CD4-positive, alpha-beta T cell treated with Interleukin-15 for 1 hour (primary cell): ENCODE data around the gene FHIP1B.

ENCODE experiments used
- DNase-seq: peaks from one replicate; pipeline ENCODE4 v3.0.0-alpha.2; 2020

Gene FHIP1B

DNA sequence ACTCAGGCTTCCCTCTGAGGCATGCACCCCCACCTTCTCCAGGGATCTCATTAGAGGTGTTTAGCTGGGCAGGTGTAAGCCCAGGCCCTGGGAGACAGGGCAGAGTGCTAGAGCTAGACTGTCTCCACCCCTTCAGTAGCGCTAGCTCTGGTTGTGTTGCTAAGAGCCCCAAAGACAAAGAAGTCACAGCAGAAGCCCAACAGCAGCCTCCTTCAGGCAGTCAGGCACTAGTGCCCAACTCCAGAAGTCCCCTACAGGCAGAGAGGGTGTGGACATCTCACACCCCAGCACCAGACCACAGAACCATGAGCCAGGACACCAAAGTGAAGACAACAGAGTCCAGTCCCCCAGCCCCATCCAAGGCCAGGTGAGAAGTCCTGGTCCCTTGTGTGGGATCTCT, 4.5 kb upstream of the FHIP1B start, which contains the start of gene CNGA4:
TSS of gene CNGA4 (plus strand) at position 188 of the 400 bp plus-strand sequence. CDS start at position 306, 118 bp downstream.
- DNase-seq: no peak

DNA sequence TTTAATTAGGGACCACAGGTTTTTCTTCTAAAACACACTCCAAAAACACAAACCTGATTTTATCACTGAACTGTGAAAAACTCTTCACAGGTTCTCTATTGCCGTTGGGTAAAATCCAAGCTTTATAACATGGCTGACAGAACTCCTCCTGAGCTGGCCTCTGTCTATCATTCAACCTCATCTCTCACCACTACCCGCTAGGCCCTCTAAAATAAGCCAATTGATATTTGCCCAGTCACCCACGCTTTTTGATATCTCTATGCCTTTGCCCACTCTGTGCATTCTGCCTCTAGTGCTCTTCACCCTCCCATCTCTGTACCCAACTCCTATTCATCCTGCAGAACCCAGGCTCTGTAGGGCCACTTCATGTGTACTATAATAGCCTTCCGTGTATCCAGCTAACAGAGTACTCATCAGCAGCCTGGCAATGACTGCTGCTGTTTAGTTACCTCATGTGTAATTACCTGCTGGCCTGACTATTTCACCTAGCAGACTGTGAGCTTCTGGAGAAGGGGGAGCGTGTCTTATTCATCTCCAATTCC, 3.4 kb upstream of the FHIP1B start:
- no peak for DNase-seq

DNA sequence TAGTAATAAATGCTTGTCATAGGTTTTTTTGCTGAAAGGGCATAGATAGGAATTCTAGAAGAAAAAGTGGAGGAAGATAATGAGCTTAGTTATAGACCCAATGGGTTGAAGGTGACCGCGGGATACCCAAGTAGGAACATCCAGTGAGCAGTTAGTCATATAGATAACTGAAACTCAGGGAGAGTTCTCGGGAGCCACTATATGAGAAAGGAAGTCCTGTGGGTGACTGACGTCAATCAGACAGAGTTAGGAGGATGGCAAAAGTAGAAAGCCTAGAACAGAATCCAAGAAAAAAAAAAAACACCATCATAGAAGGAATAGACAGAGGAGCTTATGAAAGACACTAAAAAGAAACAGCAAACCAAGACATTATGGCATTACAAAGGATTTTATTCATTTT, 2.8 kb upstream of the FHIP1B start:
- DNase-seq: no peak

DNA sequence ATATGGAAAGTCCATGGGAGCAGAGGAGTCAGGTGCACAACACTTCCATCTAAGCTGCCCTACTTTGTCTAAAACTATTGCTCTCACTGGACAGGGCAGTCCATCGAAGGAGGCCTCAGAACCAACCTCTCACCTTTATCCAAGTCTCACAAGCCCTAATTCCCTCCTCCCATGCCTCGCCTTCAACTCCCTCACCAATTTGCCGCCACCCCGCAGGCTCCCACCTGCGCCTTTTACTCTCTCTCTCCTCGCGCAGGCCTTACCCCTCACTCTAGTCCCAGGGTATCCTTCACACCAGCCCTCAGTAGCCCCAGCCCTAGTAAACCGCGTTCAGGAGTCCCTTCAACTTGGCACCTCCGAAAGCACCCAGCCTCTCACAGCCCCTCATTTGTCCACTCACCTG, 451 bp downstream of the FHIP1B start:
- no peak for DNase-seq

DNA sequence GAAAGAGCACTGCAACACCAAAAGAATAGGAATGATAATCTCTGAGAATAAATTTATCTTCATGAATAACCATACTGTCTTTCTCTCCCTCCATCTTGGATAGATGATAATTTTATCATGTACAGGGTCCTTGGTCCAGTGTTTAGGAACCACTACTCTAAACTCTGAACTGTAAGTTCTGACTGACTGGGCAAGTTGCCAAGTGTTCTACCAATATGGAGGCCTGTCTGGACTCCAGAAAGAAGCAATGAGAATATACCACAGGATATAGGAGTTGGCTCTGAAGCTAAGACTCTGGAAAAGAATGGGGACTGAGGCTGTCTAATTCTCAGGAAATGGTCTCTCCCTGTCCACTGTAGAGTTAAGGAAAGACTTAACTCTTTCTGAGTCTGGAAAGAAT, 1.5 kb downstream of the FHIP1B start:
- DNase-seq: no peak

- DNase-seq: no peak
These were observed 4.5 kb downstream of the FHIP1B start for GRCh38 chr11:6229911-6230310.

GRCh38 chr11:6228520-6228919, 5.9 kb downstream of the FHIP1B start:
- no peak for DNase-seq

- DNase-seq: no peak
These were observed 8.5 kb downstream of the FHIP1B start for GRCh38 chr11:6225896-6226295.

GRCh38 chr11:6225024-6225423, 9.4 kb downstream of the FHIP1B start:
- DNase-seq: no peak

DNA sequence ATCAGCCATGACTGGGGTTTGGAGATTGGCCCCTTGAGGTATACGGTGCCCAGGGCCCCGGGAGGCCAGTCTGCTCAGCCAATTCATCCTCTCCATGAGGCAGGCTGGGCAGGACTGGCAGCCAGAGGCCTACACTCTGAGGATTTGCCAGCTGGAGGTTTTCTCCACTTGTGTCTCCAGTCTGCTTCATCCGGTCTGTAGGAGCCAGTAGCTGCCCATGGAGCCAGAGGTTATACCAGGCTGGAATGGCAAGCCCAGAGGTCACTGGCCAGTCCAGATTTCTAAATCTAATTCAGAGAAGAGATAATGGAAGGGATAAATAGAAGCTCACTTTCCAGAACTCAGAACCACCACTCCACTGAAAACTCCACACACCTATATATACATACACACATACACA, 10.0 kb downstream of the FHIP1B start:
- DNase-seq: no peak

DNA sequence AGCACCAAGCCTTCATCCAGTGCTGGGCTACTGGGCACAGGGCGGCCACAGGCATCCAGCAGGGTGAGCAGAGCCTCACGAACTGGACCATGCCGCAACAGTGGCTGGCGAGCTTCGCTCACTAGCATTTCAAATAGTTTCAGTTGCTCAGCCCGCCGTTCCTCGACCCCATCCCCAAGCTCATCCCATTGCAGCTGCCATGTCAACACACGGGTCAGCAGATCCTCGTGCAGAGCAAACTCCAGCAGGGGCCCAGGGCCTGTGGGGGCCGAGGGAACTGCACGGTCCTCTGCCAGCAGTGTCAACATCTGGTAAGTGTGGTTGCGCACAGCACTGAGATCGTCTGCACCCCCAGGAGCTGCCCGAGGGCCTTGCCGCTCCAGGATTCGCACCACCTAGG, 10.6 kb downstream of the FHIP1B start:
- no peak for DNase-seq

GRCh38 chr11:6219359-6219758, 15.1 kb downstream of the FHIP1B start:
- no peak for DNase-seq

- no peak for DNase-seq
These were observed 16.7 kb downstream of the FHIP1B start for GRCh38 chr11:6217722-6218121.

GRCh38 chr11:6216501-6216900, 17.9 kb downstream of the FHIP1B start:
- DNase-seq: no peak

GRCh38 chr11:6214530-6214929, 19.9 kb downstream of the FHIP1B start:
- DNase-seq: no peak

DNA sequence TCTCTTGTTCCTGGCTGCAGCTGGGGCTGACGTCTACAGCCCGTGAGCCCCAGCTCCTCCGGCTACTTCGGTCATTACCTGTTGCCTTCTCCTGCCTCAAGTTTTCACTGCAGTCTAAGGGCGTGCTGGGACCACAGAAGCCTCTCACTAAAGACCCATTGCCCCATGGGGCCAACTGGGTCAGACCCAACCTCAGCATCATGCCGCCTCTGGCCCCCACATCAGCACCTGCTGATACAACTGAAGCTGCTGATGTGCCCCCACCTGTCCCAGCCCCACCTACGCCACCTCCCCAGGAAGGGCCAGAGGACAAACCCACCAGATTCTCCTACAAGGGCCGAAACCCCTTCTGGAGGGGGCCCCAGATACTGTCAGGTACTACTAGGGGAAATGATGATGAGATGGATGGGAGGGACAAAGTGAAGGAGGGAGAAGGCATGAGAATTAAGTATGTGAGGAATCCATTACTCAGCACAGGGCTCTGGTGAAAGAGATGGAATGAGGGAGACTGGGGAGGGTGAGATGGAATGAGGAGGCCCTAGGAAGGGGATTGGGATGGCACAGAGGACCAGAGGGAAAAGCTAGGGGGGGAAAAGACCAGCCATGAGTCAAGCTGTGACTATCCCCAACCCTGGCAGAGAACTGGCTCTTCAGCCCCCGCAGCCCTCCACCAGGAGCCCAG, 24.0 kb downstream of the FHIP1B start:
- no peak for DNase-seq

DNA sequence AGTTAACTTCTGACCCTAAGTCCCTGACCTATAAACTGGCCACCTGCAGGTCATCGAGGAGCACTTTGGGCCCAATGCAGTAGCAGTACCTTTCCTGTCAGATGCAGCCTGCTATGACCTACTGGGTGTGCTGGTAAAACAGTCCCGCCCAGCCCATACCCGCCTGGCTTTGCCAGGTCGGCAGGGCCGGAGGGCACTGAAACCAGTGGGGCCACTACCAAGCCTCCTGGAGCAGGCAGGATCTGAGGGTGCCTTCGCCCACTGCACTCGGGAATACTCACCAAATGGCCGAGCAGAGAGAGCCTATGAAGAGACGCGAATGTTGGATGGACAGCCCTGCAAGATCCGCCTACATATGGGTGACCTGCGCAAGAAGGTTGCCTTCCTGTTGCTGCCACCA, 24.6 kb downstream of the FHIP1B start:
- DNase-seq: no peak

GRCh38 chr11:6206456-6207180, 27.8 kb downstream of the FHIP1B start:
- DNase-seq: no peak

DNA sequence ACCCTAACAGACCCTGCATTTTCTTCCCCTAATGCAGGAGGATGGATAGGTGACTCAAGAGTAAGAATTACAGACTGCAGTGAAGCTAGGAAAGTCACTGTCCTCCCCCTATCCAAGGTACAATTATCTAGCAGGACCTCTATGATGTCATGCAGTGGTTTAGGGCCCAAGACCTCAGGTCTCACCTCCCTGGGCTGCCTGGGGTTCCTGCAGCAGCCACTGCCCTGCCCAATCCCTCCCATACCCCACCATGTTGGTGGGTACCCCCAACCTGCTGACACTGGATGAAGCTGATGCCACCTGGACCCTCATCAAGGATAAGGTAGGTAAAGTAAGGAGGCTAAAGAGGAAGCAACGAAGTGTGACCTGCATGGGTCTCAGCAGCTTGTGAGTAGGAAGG, 29.1 kb downstream of the FHIP1B start, which contains the start of gene C11orf42:
TSS of gene C11orf42 (plus strand) at position 192 of the 400 bp plus-strand sequence. CDS start at position 251, 59 bp downstream.
- DNase-seq: no peak

DNA sequence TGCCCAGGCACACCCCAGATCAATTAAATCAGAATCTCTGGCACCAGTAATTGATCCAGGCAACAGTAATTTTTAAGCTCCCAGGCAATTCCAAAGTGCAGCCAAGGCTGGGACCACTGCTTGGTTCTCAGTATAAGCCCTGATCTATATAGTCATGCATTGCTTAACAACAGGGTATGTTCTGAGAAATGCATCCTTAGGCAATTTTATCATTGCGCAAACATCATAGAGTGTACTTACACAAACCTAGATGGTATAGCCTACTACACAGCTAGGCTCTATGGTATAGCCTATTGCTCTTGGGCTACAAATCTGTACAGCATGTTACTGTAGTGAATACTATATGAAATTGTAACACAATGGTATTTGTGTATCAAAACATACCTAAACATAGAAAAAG, 29.7 kb downstream of the FHIP1B start:
- DNase-seq: no peak

DNA sequence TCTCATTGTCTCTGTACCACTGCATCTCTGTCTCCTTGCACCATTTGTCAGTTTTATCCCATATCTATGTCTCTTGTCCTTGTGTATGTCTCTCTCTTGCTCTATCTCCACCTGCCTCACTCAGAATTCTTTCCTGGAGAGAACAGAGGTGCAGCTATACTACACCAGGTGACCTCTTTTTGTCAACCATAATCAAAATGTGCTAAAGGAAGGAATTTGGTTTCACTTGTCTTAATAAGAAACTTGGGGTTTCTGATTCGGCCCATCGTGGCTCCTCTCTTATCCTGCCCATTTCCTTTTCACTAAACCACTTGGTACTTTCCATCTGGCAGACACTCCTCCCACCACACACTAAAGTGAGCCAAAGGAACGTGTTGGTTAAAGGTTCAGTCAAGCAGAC, 31.1 kb downstream of the FHIP1B start:
- DNase-seq: no peak

GRCh38 chr11:6202041-6202440, 32.4 kb downstream of the FHIP1B start:
- DNase-seq: no peak

GRCh38 chr11:6201481-6201880, 33.0 kb downstream of the FHIP1B start:
- DNase-seq: no peak

GRCh38 chr11:6200975-6201374, 33.5 kb downstream of the FHIP1B start:
- peak; percentile 81 for DNase-seq
